Karpas-422 (cell line): ENCODE measurements around the gene SDR39U1. TPM values are rescaled to one million over a fixed set of nuclear protein-coding genes. Genes with fewer than 3 reads are reported as not detected.
"Not testable (repeated sequence)": the region's sequence is repeated elsewhere in the genome, so short reads cannot be mapped to it uniquely, and the experiment has no call there.

ENCODE experiments used
- DNase-seq: peaks from one replicate; pipeline ENCODE4 v3.0.0-alpha.2; 2015
- H2AFZ ChIP-seq: fragments of 200-600 bp; sonication (generic); 2 replicates; pipeline ENCODE4 v1.6.1; 2014; ENCODE audit warnings: antibody characterized with exemption, low read length, mixed read lengths
- H3K27ac ChIP-seq: fragments of 200-600 bp; sonication (generic); 2 replicates; pipeline ENCODE4 v1.5.1; 2014; ENCODE audit warnings: mild to moderate bottlenecking, low read length, moderate library complexity
- H3K27me3 ChIP-seq: fragments of 200-600 bp; sonication (generic); 2 replicates; pipeline ENCODE4 v1.6.1; 2014; ENCODE audit warnings: low read length, mixed read lengths
- H3K36me3 ChIP-seq: fragments of 200-600 bp; sonication (generic); 2 replicates; pipeline ENCODE4 v1.6.1; 2014; ENCODE audit warnings: low read length, mixed read lengths; ENCODE audit not compliant: insufficient read depth
- H3K4me1 ChIP-seq: fragments of 200-600 bp; sonication (generic); 2 replicates; pipeline ENCODE4 v1.6.1; 2014; ENCODE audit warnings: mild to moderate bottlenecking, low read length, mixed read lengths
- H3K4me2 ChIP-seq: fragments of 200-600 bp; sonication (generic); 2 replicates; pipeline ENCODE4 v1.6.1; 2014; ENCODE audit warnings: low read length, low read depth, mild to moderate bottlenecking; ENCODE audit not compliant: poor library complexity, severe bottlenecking
- H3K4me3 ChIP-seq: fragments of 200-600 bp; sonication (generic); 2 replicates; pipeline ENCODE4 v1.5.1; 2014; ENCODE audit warnings: mild to moderate bottlenecking, antibody characterized with exemption, low read length, mixed read lengths
- H3K79me2 ChIP-seq: fragments of 200-600 bp; sonication (generic); 2 replicates; pipeline ENCODE4 v1.6.1; 2014; ENCODE audit warnings: mild to moderate bottlenecking, low read length, mixed read lengths
- H3K9ac ChIP-seq: fragments of 200-600 bp; sonication (generic); 2 replicates; pipeline ENCODE4 v1.6.0; 2014; ENCODE audit warnings: low read length
- H3K9me2 ChIP-seq: fragments of 200-600 bp; sonication (generic), shearing (Covaris generic); replicated peaks from 2 replicates; pipeline ENCODE4 v1.6.0; 2014; ENCODE audit warnings: mild to moderate bottlenecking, low read length, moderate library complexity; ENCODE audit not compliant: insufficient read depth
- H3K9me3 ChIP-seq: fragments of 300-700, 200-600 bp; sonication (generic); 2 replicates; pipeline ENCODE4 v1.6.1; 2014; ENCODE audit warnings: low read length, mixed read lengths
- H4K20me1 ChIP-seq: fragments of 200-600 bp; sonication (generic); 2 replicates; pipeline ENCODE4 v1.6.1; 2014; ENCODE audit warnings: mild to moderate bottlenecking, antibody characterized with exemption, low read length, low read depth; ENCODE audit not compliant: insufficient read depth
- total RNA-seq: library from RNA; depleted of rRNA; stranded (reverse); fragments of >200 nt; shearing (Covaris generic); gene quantifications from 2 replicates; pipeline ENCODE4 v1.2.3, GENCODE V29; 2014; ENCODE audit warnings: low replicate concordance

Gene SDR39U1
- total RNA-seq, 1 experiment from 2014 or later = 53.3 TPM

GRCh38 chr14:24473211-24473610 lies 30.6 kb upstream of the SDR39U1 start:
- H3K4me1 ChIP-seq = peaks cover 6% of the 10 kb centered on the region
- H3K9me3 ChIP-seq = no peaks in the 10 kb centered on the region
- DNase-seq = peak; percentile 19
- H3K4me3 ChIP-seq = no peak overlapping the region
- H3K36me3 ChIP-seq = no peaks in the 10 kb centered on the region
- H3K4me2 ChIP-seq = no peak overlapping the region
- H3K27me3 ChIP-seq = no peaks in the 10 kb centered on the region
- no peak overlapping the region for H3K27ac ChIP-seq
- H4K20me1 ChIP-seq = no peaks in the 10 kb centered on the region
- no peaks in the 10 kb centered on the region for H3K9me2 ChIP-seq
- no peak overlapping the region for H2AFZ ChIP-seq
- H3K9ac ChIP-seq = no peak overlapping the region
- H3K79me2 ChIP-seq = no peaks in the 10 kb centered on the region

- not testable (repeated sequence) for H4K20me1 ChIP-seq, H3K36me3 ChIP-seq, H3K27me3 ChIP-seq, H3K4me3 ChIP-seq, H3K4me1 ChIP-seq, H3K9me2 ChIP-seq, H3K27ac ChIP-seq, H3K79me2 ChIP-seq, H3K9ac ChIP-seq, H2AFZ ChIP-seq, H3K4me2 ChIP-seq, DNase-seq, H3K9me3 ChIP-seq
These were observed 27.9 kb upstream of the SDR39U1 start for GRCh38 chr14:24470450-24470849.

- Histone ChIP-seq H3K9ac (no peak overlapping the region), H3K9me2 (no peaks in the 10 kb centered on the region), H3K79me2 (no peaks in the 10 kb centered on the region), H3K27ac (no peak overlapping the region), H3K27me3 (no peaks in the 10 kb centered on the region), H2AFZ (no peak overlapping the region), H3K36me3 (no peaks in the 10 kb centered on the region), H3K4me2 (no peak overlapping the region), H4K20me1 (no peaks in the 10 kb centered on the region), H3K9me3 (no peaks in the 10 kb centered on the region), H3K4me3 (no peak overlapping the region), H3K4me1 (peaks cover 13% of the 10 kb centered on the region)
- DNase-seq = no peak
These were observed 23.2 kb upstream of the SDR39U1 start for GRCh38 chr14:24465805-24466204.

- Histone ChIP-seq H3K79me2 (no peaks in the 10 kb centered on the region), H3K9me2 (no peaks in the 10 kb centered on the region), H2AFZ (no peak overlapping the region), H3K27me3 (no peaks in the 10 kb centered on the region), H4K20me1 (no peaks in the 10 kb centered on the region), H3K9me3 (no peaks in the 10 kb centered on the region), H3K4me2 (no peak overlapping the region), H3K4me1 (peaks cover 13% of the 10 kb centered on the region), H3K36me3 (no peaks in the 10 kb centered on the region), H3K4me3 (no peak overlapping the region), H3K9ac (no peak overlapping the region), H3K27ac (no peak overlapping the region)
- DNase-seq = no peak
These were observed 22.8 kb upstream of the SDR39U1 start for GRCh38 chr14:24465368-24465767.

GRCh38 chr14:24463884-24464785 lies 21.6 kb upstream of the SDR39U1 start:
- H3K27ac ChIP-seq = no peak overlapping the region
- H3K4me3 ChIP-seq = no peak overlapping the region
- H2AFZ ChIP-seq = no peak overlapping the region

GRCh38 chr14:24463017-24463883 lies 20.7 kb upstream of the SDR39U1 start:
- H3K36me3 ChIP-seq = no peaks in the 10 kb centered on the region
- no peaks in the 10 kb centered on the region for H3K9me2 ChIP-seq
- no peak overlapping the region for H3K4me3 ChIP-seq
- H3K27me3 ChIP-seq = no peaks in the 10 kb centered on the region
- no peaks in the 10 kb centered on the region for H3K79me2 ChIP-seq
- H3K4me2 ChIP-seq = no peak overlapping the region
- no peaks in the 10 kb centered on the region for H4K20me1 ChIP-seq
- no peak overlapping the region for H3K27ac ChIP-seq
- no peak overlapping the region for H3K9ac ChIP-seq
- peaks cover 13% of the 10 kb centered on the region for H3K4me1 ChIP-seq
- no peaks in the 10 kb centered on the region for H3K9me3 ChIP-seq
- no peak overlapping the region for H2AFZ ChIP-seq
- DNase-seq = no peak

More at GRCh38 chr14:24463884-24464785, 21.6 kb upstream of the SDR39U1 start:
- Histone ChIP-seq H3K4me1 (peaks cover 13% of the 10 kb centered on the region), H3K79me2 (no peaks in the 10 kb centered on the region), H3K27me3 (no peaks in the 10 kb centered on the region), H3K9me3 (no peaks in the 10 kb centered on the region), H4K20me1 (no peaks in the 10 kb centered on the region), H3K4me2 (no peak overlapping the region), H3K36me3 (no peaks in the 10 kb centered on the region), H3K9me2 (no peaks in the 10 kb centered on the region), H3K9ac (no peak overlapping the region)
- DNase-seq = no peak

- Histone ChIP-seq H4K20me1 (no peaks in the 10 kb centered on the region), H3K27ac (no peak overlapping the region), H3K9me3 (no peaks in the 10 kb centered on the region), H3K9me2 (no peaks in the 10 kb centered on the region), H2AFZ (no peak overlapping the region), H3K36me3 (no peaks in the 10 kb centered on the region), H3K4me3 (no peak overlapping the region), H3K9ac (no peak overlapping the region), H3K4me2 (no peak overlapping the region), H3K4me1 (peaks cover 13% of the 10 kb centered on the region), H3K79me2 (no peaks in the 10 kb centered on the region), H3K27me3 (no peaks in the 10 kb centered on the region)
- DNase-seq = no peak
These were observed 18.8 kb upstream of the SDR39U1 start for GRCh38 chr14:24461336-24461735.

- Histone ChIP-seq H3K27ac (no peak overlapping the region), H3K9me3 (peaks cover 4% of the 10 kb centered on the region), H3K9ac (no peak overlapping the region), H3K4me2 (no peak overlapping the region), H3K9me2 (no peaks in the 10 kb centered on the region), H3K79me2 (no peaks in the 10 kb centered on the region), H4K20me1 (no peaks in the 10 kb centered on the region), H3K27me3 (no peaks in the 10 kb centered on the region), H2AFZ (no peak overlapping the region), H3K36me3 (0 out of 2 replicates have a peak, but pooled peaks cover 4% of the 10 kb centered on the region), H3K4me3 (no peak overlapping the region), H3K4me1 (peaks cover 8% of the 10 kb centered on the region)
- DNase-seq = no peak
These were observed 16.8 kb upstream of the SDR39U1 start for GRCh38 chr14:24459331-24459730.
